ENCODE data around the gene HEYL. TPM values are rescaled to one million over a fixed set of nuclear protein-coding genes. Genes with fewer than 3 reads are reported as not detected.
"Not testable (repeated sequence)": the region's sequence is repeated elsewhere in the genome, so short reads cannot be mapped to it uniquely, and the experiment has no call there.

HEYL gene
- total RNA-seq, 4 donors from 2014 or later: 11.4 to 19.2 (median 14.3) TPM

DNA sequence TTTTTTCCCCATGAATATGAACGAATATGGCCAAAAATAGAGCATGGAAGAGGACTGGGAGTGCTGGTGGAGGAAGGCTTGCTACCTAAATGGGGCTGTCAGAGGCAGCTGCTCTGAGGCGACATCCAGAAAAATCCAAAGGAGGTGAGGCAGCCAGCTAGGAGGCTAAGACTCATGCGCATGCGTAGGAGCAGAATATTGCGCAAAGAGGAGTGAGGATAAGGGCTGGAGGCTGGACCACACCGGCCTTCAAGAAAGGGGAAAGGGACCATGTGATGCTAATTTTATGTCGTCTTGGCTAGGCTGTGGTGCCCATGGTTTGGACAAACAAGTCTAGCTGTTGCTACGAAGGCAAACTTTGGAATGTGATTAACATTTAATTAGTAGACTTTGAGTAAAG is 30.5 kb downstream of the HEYL start:
- peaks cover 0 to 12% (median 0%) of the 10 kb centered on the region in 4 donors for H3K4me1 ChIP-seq
- no peak overlapping the region for H3K4me3 ChIP-seq
- 81 to 84% methylated on average over 8 of the region's 8 CpGs for WGBS, 2 donors
- no peaks in the 10 kb centered on the region for H3K27me3 ChIP-seq
- H3K27ac ChIP-seq: no peak overlapping the region
- TF ChIP-seq POLR2A (IDR thresholded peaks at IDR 0.05): no peak
- no peak for TF ChIP-seq EP300 (IDR thresholded peaks at IDR 0.05)
- TF ChIP-seq CTCF (IDR thresholded peaks at IDR 0.05): no peak
- H3K36me3 ChIP-seq: no peaks in the 10 kb centered on the region
- DNase-seq (ENCODE audit: low spot score in 2 of 2): no peak
- H3K9me3 ChIP-seq: no peaks in the 10 kb centered on the region

- WGBS, 2 donors: 89 to 94% methylated on average over 3 of the region's 3 CpGs
- H3K27me3 ChIP-seq; H3K27ac ChIP-seq; DNase-seq (ENCODE audit: low spot score in 2 of 2); H3K36me3 ChIP-seq; H3K9me3 ChIP-seq; H3K4me1 ChIP-seq; H3K4me3 ChIP-seq: not testable (repeated sequence)
Measured at GRCh38 chr1:39603677-39604076, 35.8 kb downstream of the HEYL start.

GRCh38 chr1:39601667-39602255 is 37.7 kb downstream of the HEYL start:
- not testable (repeated sequence) for DNase-seq (ENCODE audit: low spot score in 2 of 2); H3K27ac ChIP-seq; H3K27me3 ChIP-seq; H3K36me3 ChIP-seq; H3K4me1 ChIP-seq; H3K9me3 ChIP-seq; H3K4me3 ChIP-seq
- WGBS, 2 donors: 93% methylated on average over 8 of the region's 8 CpGs

DNA sequence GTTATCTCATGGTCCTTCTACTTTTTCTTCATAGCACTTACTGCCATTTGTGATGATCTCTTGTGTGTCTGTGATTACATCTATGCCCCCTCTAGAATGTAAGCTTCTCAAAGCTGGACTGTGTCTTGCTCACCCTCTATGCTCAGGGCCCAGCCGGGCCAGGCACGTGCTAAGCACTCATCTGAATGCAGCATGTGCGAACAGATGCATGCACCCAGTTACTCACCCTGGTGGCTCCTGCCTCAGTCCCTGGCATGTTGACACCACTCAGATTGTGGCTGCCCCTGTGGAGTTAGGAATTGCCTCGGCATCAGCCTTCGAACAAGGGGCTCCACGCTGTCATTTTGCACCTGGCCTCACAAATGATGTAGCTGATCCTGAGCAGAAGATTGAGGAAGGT is 43.3 kb downstream of the HEYL start:
- 85 to 88% methylated on average over 6 of the region's 6 CpGs for WGBS, 2 donors
- H3K4me3 ChIP-seq: no peak overlapping the region
- no peak for TF ChIP-seq POLR2A (IDR thresholded peaks at IDR 0.05)
- TF ChIP-seq CTCF (IDR thresholded peaks at IDR 0.05): no peak
- TF ChIP-seq EP300 (IDR thresholded peaks at IDR 0.05): no peak
- H3K27ac ChIP-seq: no peak overlapping the region
- H3K27me3 ChIP-seq: peaks cover 0 to 5% of the 10 kb centered on the region in 2 donors
- no peaks in the 10 kb centered on the region for H3K4me1 ChIP-seq
- H3K36me3 ChIP-seq: no peaks in the 10 kb centered on the region
- no peaks in the 10 kb centered on the region for H3K9me3 ChIP-seq
- no peak for DNase-seq (ENCODE audit: low spot score in 2 of 2)

- Histone ChIP-seq H3K27ac (no peak overlapping the region), H3K36me3 (no peaks in the 10 kb centered on the region), H3K4me3 (no peak overlapping the region), H3K27me3 (no peaks in the 10 kb centered on the region), H3K9me3 (no peaks in the 10 kb centered on the region), H3K4me1 (no peaks in the 10 kb centered on the region)
- WGBS, 2 donors: 94 to 97% methylated on average over 4 of the region's 4 CpGs
- DNase-seq (ENCODE audit: low spot score in 2 of 2): no peak
- TF ChIP-seq EP300 (IDR thresholded peaks at IDR 0.05) (no peak), CTCF (IDR thresholded peaks at IDR 0.05) (no peak), POLR2A (IDR thresholded peaks at IDR 0.05) (no peak)
Measured at GRCh38 chr1:39593386-39593785, 46.1 kb downstream of the HEYL start.

DNA sequence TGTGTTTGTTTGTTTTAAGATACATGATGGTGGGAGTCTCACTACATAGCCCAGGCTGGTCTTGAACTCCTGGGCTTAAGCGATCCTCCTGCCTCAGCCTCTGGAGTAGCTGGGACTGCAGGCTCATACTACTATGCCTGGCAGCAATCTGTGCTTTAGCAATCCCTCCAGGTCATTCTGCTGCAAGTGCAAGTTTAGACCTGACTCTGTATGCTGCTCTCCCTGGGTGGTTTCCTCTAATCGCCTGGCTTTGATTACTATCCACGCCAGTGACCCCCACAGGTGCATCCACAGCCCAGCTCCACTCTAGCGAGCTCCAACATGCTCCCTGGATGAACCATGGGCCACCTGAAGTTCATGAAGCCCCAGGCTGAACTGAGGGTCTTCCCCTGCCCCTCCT is 47.4 kb downstream of the HEYL start:
- TF ChIP-seq CTCF (IDR thresholded peaks at IDR 0.05): no peak
- no peak for TF ChIP-seq EP300 (IDR thresholded peaks at IDR 0.05)
- no peak for TF ChIP-seq POLR2A (IDR thresholded peaks at IDR 0.05)
- no peak overlapping the region for H3K27ac ChIP-seq
- H3K9me3 ChIP-seq: no peaks in the 10 kb centered on the region
- no peak for DNase-seq (ENCODE audit: low spot score in 2 of 2)
- 80 to 84% methylated on average over 4 of the region's 4 CpGs for WGBS, 2 donors
- H3K27me3 ChIP-seq: no peaks in the 10 kb centered on the region
- H3K4me1 ChIP-seq: no peaks in the 10 kb centered on the region
- H3K36me3 ChIP-seq: no peaks in the 10 kb centered on the region
- H3K4me3 ChIP-seq: no peak overlapping the region

Measured in tibial nerve (tissue), 4 donors.